ENCODE data around the gene HMGXB3.

Gene HMGXB3

GRCh38 chr5:150054569-150054968 lies 54.0 kb downstream of the HMGXB3 start:
- no peak for TF ChIP-seq CTCF (IDR thresholded peaks at IDR 0.05)
- no peak for TF ChIP-seq ZFX (IDR thresholded peaks at IDR 0.05; ENCODE audit: borderline replicate concordance)
- no peak overlapping the region for H3K27ac ChIP-seq

DNA sequence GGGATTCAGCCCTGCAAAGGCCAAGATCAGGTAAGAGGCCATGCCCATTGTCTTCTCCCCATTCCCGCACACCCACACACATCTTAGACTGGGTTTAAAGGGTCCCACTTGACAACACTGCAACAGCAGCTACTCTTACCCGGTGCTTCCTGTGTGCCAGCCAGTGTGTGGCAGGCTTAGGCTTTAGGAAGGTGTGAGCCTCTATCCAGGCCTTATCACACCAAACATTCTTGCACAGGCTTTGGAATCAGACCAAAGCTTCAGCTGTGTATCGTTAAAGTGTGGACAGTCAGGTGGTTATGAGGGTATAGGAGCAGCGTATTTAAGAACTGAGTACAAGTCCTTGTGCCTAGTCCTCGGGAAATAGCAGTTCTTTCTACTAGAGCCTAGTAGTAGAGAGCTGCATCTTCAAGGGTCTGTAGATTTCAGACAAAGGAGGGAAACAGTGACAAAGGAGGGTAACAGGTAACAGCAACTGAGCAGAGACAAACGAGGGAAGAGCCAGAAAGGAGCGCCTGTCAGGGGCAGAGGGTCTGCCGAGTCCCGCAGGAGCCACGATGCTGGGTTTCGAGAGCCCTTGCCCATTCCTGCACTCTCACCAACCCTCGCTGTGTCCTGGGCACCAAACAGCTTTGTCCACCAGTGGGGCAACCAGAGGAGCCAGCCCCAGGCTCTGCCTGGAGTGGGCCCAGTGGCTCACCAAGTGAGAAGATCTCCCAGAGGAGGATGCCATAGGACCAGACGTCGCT lies 55.0 kb downstream of the HMGXB3 start:
- H3K27ac ChIP-seq: no peak overlapping the region
- TF ChIP-seq CTCF (IDR thresholded peaks at IDR 0.05): no peak
- no peak for TF ChIP-seq ZFX (IDR thresholded peaks at IDR 0.05; ENCODE audit: borderline replicate concordance)

DNA sequence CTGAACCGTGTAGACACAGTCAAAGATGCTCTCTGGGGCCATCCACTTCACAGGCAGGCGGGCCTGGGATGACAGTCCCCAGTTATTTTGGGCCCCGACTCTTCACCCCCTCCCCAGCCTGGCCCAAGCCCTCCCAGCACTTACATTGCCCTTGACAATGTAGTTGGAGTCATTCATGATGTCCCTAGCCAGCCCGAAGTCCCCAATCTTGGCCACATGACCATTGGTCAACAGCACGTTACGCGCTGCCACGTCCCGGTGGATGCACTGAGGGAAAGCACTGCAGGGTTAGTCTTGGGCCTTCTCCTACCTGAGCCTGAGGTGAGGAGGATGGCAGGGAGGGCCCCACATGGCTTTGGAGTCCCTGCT lies 55.5 kb downstream of the HMGXB3 start:
- no peak for TF ChIP-seq CTCF (IDR thresholded peaks at IDR 0.05)
- no peak for TF ChIP-seq ZFX (IDR thresholded peaks at IDR 0.05; ENCODE audit: borderline replicate concordance)
- H3K27ac ChIP-seq: no peak overlapping the region

- TF ChIP-seq ZFX (IDR thresholded peaks at IDR 0.05; ENCODE audit: borderline replicate concordance) (no peak), CTCF (IDR thresholded peaks at IDR 0.05) (no peak)
- no peak overlapping the region for H3K27ac ChIP-seq
Observed at GRCh38 chr5:150057052-150057451, 56.5 kb downstream of the HMGXB3 start.

GRCh38 chr5:150057511-150057910 lies 57.0 kb downstream of the HMGXB3 start:
- TF ChIP-seq ZFX (IDR thresholded peaks at IDR 0.05; ENCODE audit: borderline replicate concordance) (no peak), CTCF (IDR thresholded peaks at IDR 0.05) (no peak)
- H3K27ac ChIP-seq: no peak overlapping the region

GRCh38 chr5:150057996-150058395 lies 57.5 kb downstream of the HMGXB3 start:
- TF ChIP-seq CTCF (IDR thresholded peaks at IDR 0.05): no peak
- TF ChIP-seq ZFX (IDR thresholded peaks at IDR 0.05; ENCODE audit: borderline replicate concordance): no peak
- no peak overlapping the region for H3K27ac ChIP-seq

- no peak overlapping the region for H3K27ac ChIP-seq
- no peak for TF ChIP-seq CTCF (IDR thresholded peaks at IDR 0.05)
- TF ChIP-seq ZFX (IDR thresholded peaks at IDR 0.05; ENCODE audit: borderline replicate concordance): no peak
Observed at GRCh38 chr5:150058480-150059126, 58.1 kb downstream of the HMGXB3 start.

Data from 22Rv1 (cell line).